Measurements from ENCODE around the gene DTNA. TPM values are rescaled to one million over a fixed set of nuclear protein-coding genes. Genes with fewer than 3 reads are reported as not detected.

DTNA gene
- total and polyA plus RNA-seq, 5 experiments from 2014 or later, result not detected

DNA sequence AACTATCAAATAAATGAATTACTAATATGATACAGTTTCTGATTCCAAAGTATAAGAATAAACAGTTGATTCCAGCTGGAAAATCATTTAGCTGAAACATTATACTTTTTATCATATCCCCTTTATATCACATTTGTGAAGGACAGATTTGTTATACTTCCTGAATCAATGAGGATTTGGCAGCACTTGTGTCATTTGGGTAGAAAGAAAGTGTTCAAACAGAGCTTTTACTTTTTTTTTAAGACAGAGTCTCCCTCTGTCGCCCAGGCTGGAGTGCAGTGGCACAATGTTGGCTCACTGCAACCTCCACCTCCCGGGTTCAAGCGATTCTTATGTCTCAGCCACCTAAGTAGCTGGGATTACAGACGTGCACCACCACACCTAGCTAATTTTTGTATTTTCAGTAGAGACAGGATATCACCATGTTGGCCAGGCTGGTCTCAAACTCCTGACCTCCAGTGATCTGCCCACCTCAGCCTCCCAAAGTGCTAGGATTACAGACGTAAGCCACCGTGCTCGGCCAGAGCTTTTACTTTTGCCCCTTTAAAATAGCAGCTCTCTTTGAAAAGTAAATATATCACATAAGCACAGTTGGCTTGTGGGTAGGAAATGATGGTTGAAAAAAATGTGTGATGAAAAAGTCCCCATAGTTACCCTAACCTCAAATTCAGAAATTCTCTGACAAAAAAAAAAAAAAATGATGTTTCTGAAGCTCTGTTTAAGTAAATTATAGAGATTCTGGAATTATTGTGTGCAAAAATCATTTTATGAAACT, 95.2 kb downstream of the DTNA start:
- DNase-seq, result no peak
- no peaks in the 10 kb centered on the region for H3K36me3 Mint-ChIP-seq
- POLR2A ChIA-PET, result no interaction called here
- H3K27ac Mint-ChIP-seq, result peak overlapping the region in 1 of 10 donors; percentile 44
- peaks cover 0 to 15% (median 3%) of the 10 kb centered on the region in 5 donors for H3K27me3 Mint-ChIP-seq
- no peaks in the 10 kb centered on the region for H3K9me3 Mint-ChIP-seq
- no peak overlapping the region for H3K4me3 Mint-ChIP-seq
- peaks cover 2 to 11% (median 7%) of the 10 kb centered on the region in 4 donors for H3K4me1 Mint-ChIP-seq
- ATAC-seq, result peak in 1 of 2 donors; percentile 18

DNA sequence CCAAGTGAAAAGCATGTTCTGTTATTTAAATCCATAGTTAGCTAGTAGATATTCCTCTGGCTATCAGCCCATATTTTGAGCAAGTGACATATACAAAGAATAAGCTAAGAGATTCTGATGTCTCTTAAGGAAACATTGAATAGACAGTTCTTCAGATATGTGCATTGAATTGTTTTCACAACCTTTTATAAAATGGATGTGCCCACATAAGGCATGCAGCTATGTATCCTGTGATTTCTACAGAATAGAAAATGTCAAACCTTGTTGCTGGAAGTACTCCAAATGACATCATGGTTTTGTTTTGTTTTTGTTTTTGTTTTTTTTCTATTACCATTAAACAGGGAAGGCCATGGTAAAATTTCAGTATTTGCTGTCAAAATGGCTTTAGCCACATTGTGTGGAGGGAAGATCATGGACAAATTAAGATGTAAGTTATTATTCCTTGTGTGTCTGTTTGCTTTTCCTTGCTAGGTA, 95.8 kb downstream of the DTNA start:
- peaks cover 0 to 17% (median 4%) of the 10 kb centered on the region in 5 donors for H3K27me3 Mint-ChIP-seq
- POLR2A ChIA-PET, result no interaction called here
- DNase-seq (no peak), ATAC-seq (no peak)
- no peak overlapping the region for H3K27ac Mint-ChIP-seq
- no peaks in the 10 kb centered on the region for H3K9me3 Mint-ChIP-seq
- peaks cover 2 to 11% (median 7%) of the 10 kb centered on the region in 4 donors for H3K4me1 Mint-ChIP-seq
- H3K36me3 Mint-ChIP-seq, result no peaks in the 10 kb centered on the region
- H3K4me3 Mint-ChIP-seq, result no peak overlapping the region

DNA sequence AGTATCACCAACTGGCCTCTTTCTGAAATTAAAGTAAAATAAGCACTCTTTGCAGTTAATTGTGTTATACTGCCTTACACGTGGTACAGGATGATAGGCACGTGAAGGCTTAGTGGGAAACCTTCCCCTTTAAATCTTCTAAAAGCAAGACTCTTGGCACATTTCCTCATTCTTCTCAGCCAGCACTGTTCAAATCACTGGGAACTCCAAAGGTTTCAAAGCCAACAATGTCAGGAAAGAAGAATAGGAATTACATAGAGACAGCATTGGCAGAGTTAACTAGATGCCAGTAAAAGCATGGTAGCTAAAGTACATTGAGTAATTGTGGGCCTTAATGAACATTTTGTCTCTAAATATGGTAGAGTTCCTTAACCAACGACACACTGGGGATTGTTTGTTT, 96.4 kb downstream of the DTNA start:
- DNase-seq, result no peak
- no peak overlapping the region for H3K27ac Mint-ChIP-seq
- H3K36me3 Mint-ChIP-seq, result no peaks in the 10 kb centered on the region
- no peaks in the 10 kb centered on the region for H3K9me3 Mint-ChIP-seq
- POLR2A ChIA-PET, result no interaction called here
- ATAC-seq, result no peak
- H3K4me3 Mint-ChIP-seq, result no peak overlapping the region
- H3K4me1 Mint-ChIP-seq, result peaks cover 2 to 11% (median 7%) of the 10 kb centered on the region in 4 donors
- peaks cover 0 to 17% (median 4%) of the 10 kb centered on the region in 5 donors for H3K27me3 Mint-ChIP-seq

GRCh38 chr18:34807106-34807796, 97.2 kb downstream of the DTNA start:
- ATAC-seq (no peak), DNase-seq (no peak)
- peaks cover 2 to 11% (median 7%) of the 10 kb centered on the region in 4 donors for H3K4me1 Mint-ChIP-seq
- H3K4me3 Mint-ChIP-seq, result no peak overlapping the region
- peaks cover 0 to 17% (median 4%) of the 10 kb centered on the region in 5 donors for H3K27me3 Mint-ChIP-seq
- no peak overlapping the region for H3K27ac Mint-ChIP-seq
- H3K9me3 Mint-ChIP-seq, result no peaks in the 10 kb centered on the region
- H3K36me3 Mint-ChIP-seq, result no peaks in the 10 kb centered on the region
- POLR2A ChIA-PET, result no interaction called here

DNA sequence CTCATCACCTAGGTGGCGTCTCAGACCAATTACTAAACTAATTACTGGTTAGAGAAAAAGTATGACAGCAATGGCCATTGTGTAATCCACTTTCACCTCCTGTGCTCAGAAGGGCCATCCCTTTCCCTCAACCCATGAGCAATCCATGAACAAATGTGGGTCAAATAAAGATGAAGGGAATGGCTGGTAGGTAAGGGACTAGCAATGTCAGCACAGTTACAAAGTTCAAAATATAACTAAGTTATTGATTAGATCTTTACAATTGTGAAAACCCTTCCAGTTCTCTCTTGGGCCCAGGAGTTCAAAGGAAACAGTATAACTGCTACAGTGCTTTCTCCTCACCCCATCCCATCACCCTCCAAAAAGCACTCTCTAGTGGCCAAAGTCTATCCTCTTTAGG, 98.3 kb downstream of the DTNA start:
- POLR2A ChIA-PET, result no interaction called here
- DNase-seq (no peak), ATAC-seq (no peak)
- no peak overlapping the region for H3K4me3 Mint-ChIP-seq
- H3K4me1 Mint-ChIP-seq, result peaks cover 2 to 11% (median 7%) of the 10 kb centered on the region in 4 donors
- no peaks in the 10 kb centered on the region for H3K36me3 Mint-ChIP-seq
- peaks cover 0 to 14% (median 5%) of the 10 kb centered on the region in 5 donors for H3K27me3 Mint-ChIP-seq
- no peaks in the 10 kb centered on the region for H3K9me3 Mint-ChIP-seq
- peak overlapping the region in 1 of 10 donors; percentile 29 for H3K27ac Mint-ChIP-seq

DNA sequence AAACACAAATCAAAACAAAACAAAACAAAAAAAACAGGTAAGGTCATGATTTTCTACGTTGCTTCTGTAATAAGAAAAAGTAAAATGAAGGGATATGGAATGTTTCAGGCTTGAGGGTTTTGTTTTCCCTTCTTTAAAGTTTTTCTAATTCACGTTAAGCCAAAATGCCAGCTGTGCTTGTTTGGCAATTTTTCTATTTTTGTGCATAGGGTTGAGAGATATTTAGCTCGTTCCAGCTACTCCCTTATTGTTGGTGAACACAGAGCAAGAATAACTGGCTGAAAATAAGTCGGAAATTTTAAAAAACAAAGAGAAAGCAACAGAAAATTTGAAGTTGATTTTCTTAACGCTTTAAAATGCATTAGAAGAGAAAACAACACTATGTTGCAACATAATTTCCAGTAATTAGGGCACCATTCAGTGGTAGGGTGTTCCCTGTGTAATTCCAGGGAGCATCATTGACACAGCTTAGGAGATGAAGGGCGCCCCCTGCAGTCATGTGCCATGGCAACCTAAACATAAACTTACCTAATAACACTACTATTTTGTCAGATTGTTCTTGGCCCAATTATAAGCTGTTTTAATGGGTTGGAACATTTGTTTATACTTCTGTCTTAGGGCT, 99.5 kb downstream of the DTNA start:
- Mint-ChIP-seq H3K9me3 (no peaks in the 10 kb centered on the region), H3K27ac (no peak overlapping the region), H3K36me3 (no peaks in the 10 kb centered on the region), H3K27me3 (peaks cover 0 to 14% (median 5%) of the 10 kb centered on the region in 5 donors), H3K4me1 (peaks cover 0 to 11% (median 7%) of the 10 kb centered on the region in 4 donors), H3K4me3 (no peak overlapping the region)
- no peak for DNase-seq
- no peak for ATAC-seq
- POLR2A ChIA-PET, result no interaction called here

- Mint-ChIP-seq H3K4me3 (no peak overlapping the region), H3K4me1 (no peaks in the 10 kb centered on the region), H3K27ac (no peak overlapping the region), H3K36me3 (no peaks in the 10 kb centered on the region), H3K9me3 (no peaks in the 10 kb centered on the region), H3K27me3 (peaks cover 0 to 4% (median 2%) of the 10 kb centered on the region in 5 donors)
- DNase-seq (no peak), ATAC-seq (no peak)
- POLR2A ChIA-PET, result no interaction called here
Observed at GRCh38 chr18:34816183-34816582, 106.1 kb downstream of the DTNA start.

DNA sequence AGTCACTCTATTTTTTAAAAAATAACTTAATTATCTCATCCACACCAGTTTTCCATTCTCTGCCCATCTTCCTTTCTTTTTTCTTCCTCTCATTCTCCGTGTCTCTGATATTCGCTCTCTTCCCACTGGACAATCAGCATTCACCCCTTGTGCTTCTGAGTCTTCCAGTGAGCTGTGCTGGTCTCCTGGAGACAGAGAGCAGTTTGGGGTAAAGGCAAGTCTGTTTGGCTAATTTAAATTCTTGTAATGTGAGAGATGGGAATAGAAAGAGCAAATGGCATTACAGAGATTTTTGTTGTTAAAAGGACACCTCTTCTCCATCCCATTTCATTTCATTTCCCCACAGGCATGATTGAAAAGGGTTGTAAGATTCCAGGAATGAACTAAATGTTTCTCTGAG, 107.5 kb downstream of the DTNA start:
- no peak for DNase-seq
- POLR2A ChIA-PET, result no interaction called here
- ATAC-seq, result no peak
- Mint-ChIP-seq H3K4me3 (no peak overlapping the region), H3K27me3 (peaks cover 0 to 8% (median 2%) of the 10 kb centered on the region in 5 donors), H3K4me1 (no peaks in the 10 kb centered on the region), H3K36me3 (no peaks in the 10 kb centered on the region), H3K9me3 (no peaks in the 10 kb centered on the region), H3K27ac (no peak overlapping the region)

- DNase-seq (no peak), ATAC-seq (no peak)
- Mint-ChIP-seq H3K4me3 (no peak overlapping the region), H3K27ac (no peak overlapping the region), H3K27me3 (peaks cover 0 to 8% (median 2%) of the 10 kb centered on the region in 5 donors), H3K36me3 (no peaks in the 10 kb centered on the region), H3K4me1 (no peaks in the 10 kb centered on the region), H3K9me3 (no peaks in the 10 kb centered on the region)
- POLR2A ChIA-PET, result no interaction called here
Observed at GRCh38 chr18:34818064-34818463, 108.0 kb downstream of the DTNA start.

- Mint-ChIP-seq H3K27ac (no peak overlapping the region), H3K4me3 (no peak overlapping the region), H3K9me3 (no peaks in the 10 kb centered on the region), H3K36me3 (no peaks in the 10 kb centered on the region), H3K4me1 (no peaks in the 10 kb centered on the region), H3K27me3 (peaks cover 0 to 8% (median 2%) of the 10 kb centered on the region in 5 donors)
- POLR2A ChIA-PET, result no interaction called here
- ATAC-seq, result no peak
- DNase-seq, result no peak
Observed at GRCh38 chr18:34820360-34821065, 110.4 kb downstream of the DTNA start.

GRCh38 chr18:34821669-34822210, 111.6 kb downstream of the DTNA start:
- Mint-ChIP-seq H3K36me3 (no peaks in the 10 kb centered on the region), H3K4me1 (no peaks in the 10 kb centered on the region), H3K27ac (no peak overlapping the region), H3K9me3 (no peaks in the 10 kb centered on the region), H3K4me3 (no peak overlapping the region), H3K27me3 (peaks cover 0 to 8% (median 2%) of the 10 kb centered on the region in 5 donors)
- ATAC-seq (no peak), DNase-seq (no peak)
- POLR2A ChIA-PET, result no interaction called here

DNA sequence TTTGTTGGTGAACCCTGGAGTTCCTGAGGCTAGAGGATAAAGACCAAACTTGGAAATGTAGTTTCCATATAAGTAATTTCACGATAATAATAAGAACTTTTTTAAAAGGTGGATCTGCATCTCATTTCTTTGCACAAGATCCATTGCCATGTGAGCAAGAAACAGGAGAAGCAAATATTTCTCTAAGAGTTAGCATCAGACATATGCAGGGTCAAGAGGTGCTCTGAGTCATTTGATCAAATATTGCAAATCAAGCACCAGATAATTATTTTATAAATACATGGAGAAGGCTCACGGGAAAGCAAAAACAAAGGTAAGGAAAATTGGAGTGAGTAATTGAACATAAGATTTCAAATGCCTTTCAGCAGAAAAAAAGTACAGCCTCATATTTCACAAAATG, 118.0 kb downstream of the DTNA start:
- H3K36me3 Mint-ChIP-seq, result no peaks in the 10 kb centered on the region
- H3K9me3 Mint-ChIP-seq, result no peaks in the 10 kb centered on the region
- POLR2A ChIA-PET, result no interaction called here
- DNase-seq (no peak), ATAC-seq (no peak)
- H3K4me1 Mint-ChIP-seq, result no peaks in the 10 kb centered on the region
- H3K27me3 Mint-ChIP-seq, result no peaks in the 10 kb centered on the region
- no peak overlapping the region for H3K27ac Mint-ChIP-seq
- H3K4me3 Mint-ChIP-seq, result no peak overlapping the region
